H1 (cell line): ENCODE measurements around the gene MEGF9. TPM values are rescaled to one million over a fixed set of nuclear protein-coding genes. Genes with fewer than 3 reads are reported as not detected.

ENCODE experiments used
- CTCF ChIA-PET: fragments of 300-600 bp; sonication (Branson Sonifier 250); formaldehyde crosslinking; loops from one replicate; lab custom pipeline; 2021; ENCODE audit not compliant: partially characterized antibody; lab: Charles Lee
- POLR2A ChIA-PET: fragments of 300-600 bp; sonication (Branson Sonifier 250); formaldehyde crosslinking; loops from one replicate; lab custom pipeline; 2021; ENCODE audit warnings: inconsistent platforms; ENCODE audit not compliant: partially characterized antibody; lab: Charles Lee
- DNase-seq, 2 experiments: peaks; one replicate each; pipeline versions ENCODE4 v3.0.0 to v3.0.0-alpha.2; 2010 to 2022; ENCODE audit warnings: low spot score in 2 of 2, low read depth in 1 of 2, mixed read lengths in 1 of 2
- FAIRE-seq: peaks from 2 replicates; lab custom pipeline; 2011; peaks lifted over from hg19 to GRCh38; lab: Jason Lieb, UNC
- H2AFZ ChIP-seq: 2 replicates; pipeline ENCODE4 v1.8.1; 2012; ENCODE audit warnings: low read length, inconsistent platforms
- H2AK5ac ChIP-seq: 2 replicates; pipeline ENCODE4 v1.6.1; 2013; ENCODE audit warnings: low read depth, low read length
- H2BK120ac ChIP-seq: replicated peaks from 2 replicates; pipeline ENCODE3; 2013; ENCODE audit warnings: low read depth, low read length, inconsistent platforms
- H2BK12ac ChIP-seq: 2 replicates; pipeline ENCODE4 v1.6.1; 2013; ENCODE audit warnings: low read depth, low read length
- H2BK15ac ChIP-seq: 2 replicates; pipeline ENCODE4 v1.6.1; 2013; ENCODE audit warnings: low read length
- H2BK20ac ChIP-seq: 2 replicates; pipeline ENCODE4 v1.6.1; 2013; ENCODE audit warnings: low read length
- H2BK5ac ChIP-seq: 2 replicates; pipeline ENCODE4 v1.6.1; 2013; ENCODE audit warnings: low read depth, low read length
- H3K14ac ChIP-seq: 2 replicates; pipeline ENCODE4 v1.6.1; 2013; ENCODE audit warnings: inconsistent platforms; ENCODE audit not compliant: insufficient read length
- H3K18ac ChIP-seq: 2 replicates; pipeline ENCODE4 v1.6.1; 2013; ENCODE audit warnings: low read length; ENCODE audit errors: extremely low read depth
- H3K23ac ChIP-seq: 2 replicates; pipeline ENCODE4 v1.6.1; 2013; ENCODE audit warnings: inconsistent platforms; ENCODE audit not compliant: insufficient read length
- H3K23me2 ChIP-seq: 2 replicates; pipeline ENCODE4 v1.6.1; 2013; ENCODE audit warnings: low read depth, low read length
- H3K27ac ChIP-seq: 2 replicates; pipeline ENCODE4 v1.6.1; 2011; ENCODE audit warnings: low read depth, low read length, inconsistent platforms
- H3K27me3 ChIP-seq, 4 experiments: replicated peaks in 1 of 4; 1 replicate in 1 of 4; 2 replicates in 3 of 4; pipeline versions ENCODE4 v1.6.1 to v1.8.1; 2011 to 2013; ENCODE audit warnings: low read length in 3 of 4, mild to moderate bottlenecking in 3 of 4, inconsistent platforms in 2 of 4, mixed read lengths in 2 of 4, moderate library complexity in 1 of 4; ENCODE audit not compliant: control insufficient read depth in 3 of 4, insufficient read depth in 3 of 4; ENCODE audit errors: extremely low read depth in 1 of 4
- H3K36me3 ChIP-seq, 4 experiments: 2 replicates each; pipeline versions ENCODE4 v1.6.1 to v1.8.1; 2011 to 2013; ENCODE audit warnings: mild to moderate bottlenecking in 4 of 4, low read length in 3 of 4, moderate library complexity in 2 of 4, control low read depth in 1 of 4, inconsistent platforms in 1 of 4; ENCODE audit not compliant: insufficient read depth in 4 of 4, control insufficient read depth in 2 of 4
- H3K4ac ChIP-seq: replicated peaks from 2 replicates; pipeline ENCODE3; 2013; ENCODE audit warnings: low read length, low read depth, mixed read lengths, inconsistent platforms; ENCODE audit not compliant: insufficient read length
- H3K4me1 ChIP-seq, 4 experiments: replicated peaks in 1 of 4; 1 replicate in 1 of 4; 2 replicates in 3 of 4; pipeline versions ENCODE4 v1.6.1 to v1.8.1; 2011 to 2013; ENCODE audit warnings: low read length in 3 of 4, inconsistent platforms in 2 of 4, mixed read lengths in 1 of 4; ENCODE audit not compliant: insufficient read depth in 4 of 4, control insufficient read depth in 3 of 4
- H3K4me2 ChIP-seq, 2 experiments: 2 replicates each; pipeline versions ENCODE4 v1.6.1 to v1.8.1; 2011 to 2013; ENCODE audit warnings: low read depth in 2 of 2, low read length in 2 of 2, control low read depth in 1 of 2, inconsistent platforms in 1 of 2, mild to moderate bottlenecking in 1 of 2; ENCODE audit not compliant: insufficient read depth in 1 of 2
- H3K4me3 ChIP-seq, 4 experiments: fragments of 200-600, 300-600 bp in 1 of 4; sonication (generic), shearing (Covaris generic), sonication (Bioruptor Twin) in 1 of 4; 2 replicates each; pipeline versions ENCODE4 v1.5.1 to v1.8.1; 2011 to 2016; ENCODE audit warnings: low read length in 4 of 4, low read depth in 3 of 4, control low read depth in 2 of 4, inconsistent platforms in 2 of 4, mild to moderate bottlenecking in 2 of 4, mixed read lengths in 1 of 4, moderate library complexity in 1 of 4; ENCODE audit not compliant: insufficient read depth in 2 of 4; ENCODE audit errors: extremely low read depth in 1 of 4
- H3K56ac ChIP-seq: replicated peaks from 2 replicates; pipeline ENCODE3; 2013; ENCODE audit warnings: low read depth, mild to moderate bottlenecking, mixed read lengths, low read length, inconsistent platforms; ENCODE audit not compliant: insufficient read length
- H3K79me1 ChIP-seq: 2 replicates; pipeline ENCODE4 v1.6.1; 2013; ENCODE audit warnings: low read depth, low read length, control low read depth
- H3K79me2 ChIP-seq, 2 experiments: 2 replicates each; pipeline versions ENCODE4 v1.6.1 to v1.8.1; 2012 to 2013; ENCODE audit warnings: low read length in 2 of 2, mild to moderate bottlenecking in 2 of 2, inconsistent platforms in 1 of 2; ENCODE audit not compliant: insufficient read depth in 2 of 2, control insufficient read depth in 1 of 2
- H3K9ac ChIP-seq, 4 experiments: replicated peaks in 1 of 4; 1 replicate in 1 of 4; 2 replicates in 3 of 4; pipeline versions ENCODE4 v1.6.1 to v1.8.1; 2011 to 2013; ENCODE audit warnings: low read depth in 3 of 4, low read length in 3 of 4, control low read depth in 2 of 4, mild to moderate bottlenecking in 2 of 4, moderate library complexity in 2 of 4, inconsistent platforms in 1 of 4; ENCODE audit errors: extremely low read depth in 1 of 4
- H3K9me3 ChIP-seq, 2 experiments: 2 replicates each; pipeline versions ENCODE4 v1.6.1 to v1.8.1; 2012 to 2013; ENCODE audit warnings: mild to moderate bottlenecking in 2 of 2, moderate library complexity in 2 of 2, control low read depth in 1 of 2, inconsistent platforms in 1 of 2, low read depth in 1 of 2, low read length in 1 of 2, mixed read lengths in 1 of 2; ENCODE audit not compliant: insufficient read depth in 2 of 2
- H4K20me1 ChIP-seq, 2 experiments: replicated peaks in 1 of 2; 2 replicates each; pipeline versions ENCODE3 to v1.8.1; 2011 to 2013; ENCODE audit warnings: inconsistent platforms in 2 of 2, low read length in 2 of 2, mild to moderate bottlenecking in 1 of 2; ENCODE audit not compliant: insufficient read depth in 2 of 2, control insufficient read depth in 1 of 2
- H4K5ac ChIP-seq: 2 replicates; pipeline ENCODE4 v1.6.1; 2013; ENCODE audit warnings: low read length, low read depth, mixed read lengths, inconsistent platforms; ENCODE audit not compliant: insufficient read length
- H4K8ac ChIP-seq: 2 replicates; pipeline ENCODE4 v1.8.0; 2013; ENCODE audit warnings: mild to moderate bottlenecking, moderate library complexity, low read length, inconsistent platforms; ENCODE audit not compliant: insufficient read depth; ENCODE audit errors: extremely low read depth
- H4K91ac ChIP-seq: replicated peaks from 2 replicates; pipeline ENCODE3; 2013; ENCODE audit warnings: low read length, mixed read lengths, inconsistent platforms; ENCODE audit not compliant: insufficient read length
- BRCA1 ChIP-seq: IDR thresholded peaks from 2 replicates; pipeline ENCODE4 v1.6.1; 2012; ENCODE audit warnings: low read depth, low read length, improper control_type of control experiment
- CBX5 ChIP-seq: fragments of 300-800, 300-1000 bp; sonication (generic); IDR thresholded peaks from 2 replicates; pipeline ENCODE4 v1.7.1; 2016; ENCODE audit warnings: antibody characterized with exemption, low read length, low read depth
- CTBP2 ChIP-seq: IDR thresholded peaks from 2 replicates; pipeline ENCODE4 v1.7.0; 2011; ENCODE audit warnings: borderline replicate concordance, mild to moderate bottlenecking, moderate library complexity, mixed read lengths, low read length; ENCODE audit not compliant: insufficient read depth, insufficient read length
- HDAC6 ChIP-seq: IDR thresholded peaks from one replicate; pipeline ENCODE4 v1.7.1; 2012; ENCODE audit warnings: low read depth, mild to moderate bottlenecking, inconsistent platforms, low read length, moderate library complexity
- KDM1A ChIP-seq: fragments of 200-600, 300-600 bp; sonication (generic); IDR thresholded peaks from 2 replicates; pipeline ENCODE4 v1.7.1; 2016; ENCODE audit warnings: mild to moderate bottlenecking, low read length, borderline replicate concordance
- NANOG ChIP-seq: IDR thresholded peaks from 2 replicates; pipeline ENCODE4 v1.6.1; 2011; ENCODE audit warnings: low read length, low read depth, mild to moderate bottlenecking, inconsistent platforms; ENCODE audit not compliant: insufficient read depth, poor library complexity, severe bottlenecking
- SRF ChIP-seq: IDR thresholded peaks from 2 replicates; pipeline ENCODE4 v1.6.1; 2011; ENCODE audit warnings: mild to moderate bottlenecking, low read depth, low read length, moderate library complexity
- TBP ChIP-seq: IDR thresholded peaks from 2 replicates; pipeline ENCODE4 v1.6.1; 2011; ENCODE audit warnings: low read depth, low read length, improper control_type of control experiment
- WGBS, 2 experiments: shearing (Covaris generic) in 1 of 2; methylation state at CpG; one replicate each; pipeline versions ENCODE4 v1.1.6 to v1.1.7; 2013 to 2015; ENCODE audit warnings: low lambda C conversion rate in 2 of 2, mixed read lengths in 2 of 2, inconsistent platforms in 1 of 2, low coverage in 1 of 2, missing lambda C conversion rate in 1 of 2; ENCODE audit not compliant: insufficient replicate concordance in 2 of 2, insufficient coverage in 1 of 2, insufficient read length in 1 of 2; ENCODE audit errors: extremely low coverage in 1 of 2, missing lambda C conversion rate in 1 of 2; 5-methylcytosine and 5-hydroxymethylcytosine counted together
- polyA plus RNA-seq, 7 experiments: library from polyadenylated mRNA; depleted of rRNA in 3 of 7; stranded (reverse) in 5 of 7; unstranded in 2 of 7; fragments of >200 nt in 5 of 7; fragments of 200-250 nt in 2 of 7; gene quantifications; 1 replicate in 5 of 7; 2 replicates in 1 of 7; 4 replicates in 1 of 7; pipeline versions ENCODE4 v1.2.1 to v1.2.3, GENCODE V29; 2011 to 2013; ENCODE audit warnings: missing spikeins in 2 of 7, mixed read lengths in 2 of 7
- total RNA-seq: library from RNA; stranded (reverse); fragmentation: NEBNext Ultra II Directional; extraction: Animal tissue kit (Norgen Biotek cat#: 25700); gene quantifications from 2 replicates; pipeline ENCODE4 v1.2.1, GENCODE V29; 2021

Gene MEGF9
- total and polyA plus RNA-seq, 2 of the 8 experiments (the other 6 are each of a cell fraction or from before 2014, with no cell fraction given), result 0.45 to 1.8 TPM

- Histone ChIP-seq H4K91ac (no peak overlapping the region), H4K8ac (no peak overlapping the region), H2BK12ac (no peak overlapping the region), H2AFZ (no peak overlapping the region), H3K36me3 (no peaks in the 10 kb centered on the region), H3K4ac (no peak overlapping the region), H3K9ac (no peak overlapping the region), H2BK5ac (no peak overlapping the region), H3K23me2 (no peaks in the 10 kb centered on the region), H3K4me1 (no peaks in the 10 kb centered on the region), H3K79me2 (no peaks in the 10 kb centered on the region), H3K4me2 (no peak overlapping the region), H2BK120ac (no peak overlapping the region), H2BK20ac (no peak overlapping the region), H3K79me1 (no peaks in the 10 kb centered on the region), H2BK15ac (no peak overlapping the region), H3K18ac (no peak overlapping the region), H2AK5ac (no peak overlapping the region), H4K5ac (no peak overlapping the region), H3K27ac (no peak overlapping the region), H3K27me3 (peaks cover 44 to 72% (median 67%) of the 10 kb centered on the region in 4 experiments), H3K9me3 (no peaks in the 10 kb centered on the region), H3K14ac (no peak overlapping the region), H3K4me3 (no peak overlapping the region), H3K23ac (no peak overlapping the region), H3K56ac (no peak overlapping the region), H4K20me1 (peaks cover 6 to 19% of the 10 kb centered on the region in 2 experiments)
- CTCF ChIA-PET, result no interaction called here
- POLR2A ChIA-PET, result no interaction called here
- 53 to 100% methylated on average over 1 to 3 of the region's 3 CpGs for WGBS, 2 experiments
- no peak for TF ChIP-seq TBP
- no peak for TF ChIP-seq HDAC6
- no peak for TF ChIP-seq CBX5
- TF ChIP-seq SRF, result no peak
- no peak for TF ChIP-seq BRCA1
- no peak for TF ChIP-seq KDM1A
- no peak for TF ChIP-seq CTBP2
- TF ChIP-seq NANOG, result no peak
- DNase-seq, result no peak
- FAIRE-seq, result no peak
These were observed 24.4 kb downstream of the MEGF9 start for GRCh38 chr9:120689860-120690259.
